HG03457 (cell line): Measurements from ENCODE around the gene ARHGAP5.

Experiments used
- ATAC-seq: cut with Tn5 transposase; IDR thresholded peaks from one replicate; pipeline ENCODE4 v1.9.1; 2021; ENCODE audit warnings: moderate number of reproducible peaks; ENCODE audit not compliant: unreplicated experiment

The ARHGAP5 gene

GRCh38 chr14:32205554-32205953 lies 128.4 kb downstream of the ARHGAP5 start:
- no peak for ATAC-seq

GRCh38 chr14:32205984-32206383 lies 128.9 kb downstream of the ARHGAP5 start:
- no peak for ATAC-seq

GRCh38 chr14:32206552-32206951 lies 129.4 kb downstream of the ARHGAP5 start:
- no peak for ATAC-seq

GRCh38 chr14:32208490-32208889 lies 131.4 kb downstream of the ARHGAP5 start:
- ATAC-seq, result no peak
